OCI-LY7 (cell line): ENCODE data around the gene ZNF697.
"Not testable (repeated sequence)": the region's sequence is repeated elsewhere in the genome, so short reads cannot be mapped to it uniquely, and the experiment has no call there.

Source experiments
- CTCF ChIP-seq: fragments of 200-600 bp; sonication (generic); conservative IDR thresholded peaks from 2 replicates; pipeline ENCODE4 v1.5.1; 2014; ENCODE audit warnings: mild to moderate bottlenecking, antibody characterized with exemption, low read length, moderate library complexity, mixed read lengths
- EZH2phosphoT487 ChIP-seq: fragments of 200-600 bp; sonication (generic); IDR thresholded peaks from 2 replicates; pipeline ENCODE4 v1.6.1; 2018; ENCODE audit warnings: low read depth, borderline replicate concordance, mild to moderate bottlenecking, mixed run types, antibody characterized with exemption, low read length, moderate library complexity, mixed read lengths

- peak; percentile 33; the same call in 1 of the 2 replicates for TF ChIP-seq CTCF
- TF ChIP-seq EZH2phosphoT487 = not testable (repeated sequence)
Measured at GRCh38 chr1:119607087-119607807, 40.8 kb downstream of the ZNF697 start.
